Astrocyte of the cerebellum (primary cell): ENCODE results near the gene SORL1.

ENCODE experiments used
- DNase-seq: peaks from one replicate; pipeline ENCODE4 v3.0.0-alpha.2; 2011; ENCODE audit warnings: low read depth
- H3K4me3 ChIP-seq: 2 replicates; pipeline ENCODE4 v1.5.1; 2011; ENCODE audit warnings: mild to moderate bottlenecking, low read depth, low read length, moderate library complexity
- CTCF ChIP-seq: IDR thresholded peaks from 2 replicates; pipeline ENCODE4 v1.5.1; 2012; ENCODE audit warnings: low read length, low read depth, moderate library complexity, mild to moderate bottlenecking; ENCODE audit errors: missing control alignments
- in situ Hi-C: cut with HindIII; loops from 2 replicates; pipeline ENCODE4 v1.10.0; 2017; ENCODE audit warnings: low sequenced_read_pairs

Gene SORL1

GRCh38 chr11:121412711-121413415, 39.3 kb upstream of the SORL1 start:
- no peak for TF ChIP-seq CTCF
- no peak overlapping the region for H3K4me3 ChIP-seq
- DNase-seq: no peak
- in situ Hi-C loops: no loop called here

GRCh38 chr11:121414141-121414913, 37.8 kb upstream of the SORL1 start:
- in situ Hi-C loops: no loop called here
- H3K4me3 ChIP-seq: no peak overlapping the region
- DNase-seq: no peak
- TF ChIP-seq CTCF: no peak

- DNase-seq: no peak
- no peak overlapping the region for H3K4me3 ChIP-seq
- in situ Hi-C loops: no loop called here
- no peak for TF ChIP-seq CTCF
Measured at GRCh38 chr11:121415856-121416255, 36.3 kb upstream of the SORL1 start.

- no peak for TF ChIP-seq CTCF
- in situ Hi-C loops: no loop called here
- no peak overlapping the region for H3K4me3 ChIP-seq
- peak; percentile 99 for DNase-seq
Measured at GRCh38 chr11:121417055-121417551, 35.0 kb upstream of the SORL1 start.

GRCh38 chr11:121417607-121418006, 34.5 kb upstream of the SORL1 start:
- no peak for TF ChIP-seq CTCF
- in situ Hi-C loops: no loop called here

GRCh38 chr11:121418625-121419114, 33.4 kb upstream of the SORL1 start:
- TF ChIP-seq CTCF: no peak
- no peak for DNase-seq
- in situ Hi-C loops: no loop called here
- no peak overlapping the region for H3K4me3 ChIP-seq

More at GRCh38 chr11:121417607-121418006, 34.5 kb upstream of the SORL1 start:
- H3K4me3 ChIP-seq: no peak overlapping the region
- no peak for DNase-seq
